HepG2 (cell line): ENCODE results near the gene TMEM79. TPM values are rescaled to one million over a fixed set of nuclear protein-coding genes. Genes with fewer than 3 reads are reported as not detected.
A peak's percentile ranks its signal among the peaks of the same experiment; 100 is the strongest.

Source experiments
- AFF4 ChIP-seq: sonication (generic); formaldehyde crosslinking; IDR thresholded peaks from 2 replicates; pipeline ENCODE4 v1.4.0; 2020; ENCODE audit warnings: missing genetic modification reagents
- AHR ChIP-seq: IDR thresholded peaks from 2 replicates; pipeline ENCODE4 v1.6.1; 2018; ENCODE audit warnings: missing genetic modification reagents, missing compliant biosample characterization
- AKAP8 ChIP-seq: sonication (generic); formaldehyde crosslinking; IDR thresholded peaks from 2 replicates; pipeline ENCODE4 v1.5.1; 2020; ENCODE audit warnings: mild to moderate bottlenecking, missing genetic modification reagents
- ATF7 ChIP-seq, 2 experiments: fragments of 450-650 bp in 1 of 2; sonication (generic) in 1 of 2; formaldehyde crosslinking in 1 of 2; IDR thresholded peaks; 2 replicates each; pipeline versions ENCODE4 v1.4.0 to v1.6.1; 2016 to 2020; ENCODE audit warnings: antibody characterized with exemption in 1 of 2, mild to moderate bottlenecking in 1 of 2, missing genetic modification reagents in 1 of 2
- BATF2 ChIP-seq: sonication (generic); formaldehyde crosslinking; IDR thresholded peaks from 2 replicates; pipeline ENCODE4 v1.8.0; 2022; ENCODE audit warnings: mild to moderate bottlenecking, missing genetic modification reagents, moderate library complexity
- CEBPG ChIP-seq: IDR thresholded peaks from 2 replicates; pipeline ENCODE4 v1.6.1; 2016
- DNMT1 ChIP-seq: sonication (generic); formaldehyde crosslinking; IDR thresholded peaks from 2 replicates; pipeline ENCODE4 v1.5.1; 2020; ENCODE audit warnings: mild to moderate bottlenecking, missing genetic modification reagents
- ESRRA ChIP-seq: sonication (generic); formaldehyde crosslinking; IDR thresholded peaks from 2 replicates; pipeline ENCODE4 v1.5.1; 2020; ENCODE audit warnings: mild to moderate bottlenecking, low read depth, missing genetic modification reagents
- FOXC1 ChIP-seq: sonication (generic); formaldehyde crosslinking; IDR thresholded peaks from 2 replicates; pipeline ENCODE4 v1.8.0; 2022; ENCODE audit warnings: mild to moderate bottlenecking, missing genetic modification reagents, borderline replicate concordance
- REPIN1 ChIP-seq: sonication (generic); formaldehyde crosslinking; IDR thresholded peaks from 2 replicates; pipeline ENCODE4 v1.8.0; 2022; ENCODE audit warnings: missing genetic modification reagents, low read depth, mild to moderate bottlenecking, borderline replicate concordance
- SATB2 ChIP-seq: sonication (generic); formaldehyde crosslinking; IDR thresholded peaks from 2 replicates; pipeline ENCODE4 v1.5.0; 2020; ENCODE audit warnings: missing genetic modification reagents
- SKI ChIP-seq: fragments of 450-650 bp; IDR thresholded peaks from one replicate; pipeline ENCODE4 v1.6.1; 2018; ENCODE audit warnings: mild to moderate bottlenecking; ENCODE audit not compliant: partially characterized antibody
- TFDP2 ChIP-seq: sonication (generic); formaldehyde crosslinking; IDR thresholded peaks from 2 replicates; pipeline ENCODE4 v1.4.0; 2020; ENCODE audit warnings: missing genetic modification reagents
- YEATS2 ChIP-seq: sonication (generic); formaldehyde crosslinking; IDR thresholded peaks from 2 replicates; pipeline ENCODE4 v1.4.0; 2020; ENCODE audit warnings: missing genetic modification reagents, borderline replicate concordance
- ZBTB8A ChIP-seq: sonication (generic); formaldehyde crosslinking; IDR thresholded peaks from 2 replicates; pipeline ENCODE4 v1.4.0; 2020; ENCODE audit warnings: mild to moderate bottlenecking, low read depth, missing genetic modification reagents, borderline replicate concordance
- ZEB1 ChIP-seq: IDR thresholded peaks from 2 replicates; pipeline ENCODE4 v1.6.1; 2012; ENCODE audit warnings: mild to moderate bottlenecking, low read depth, inconsistent platforms; ENCODE audit not compliant: insufficient replicate concordance
- ZFAT ChIP-seq: sonication (generic); formaldehyde crosslinking; conservative IDR thresholded peaks from 2 replicates; pipeline ENCODE4 v1.8.1; 2023; ENCODE audit warnings: missing genetic modification reagents, inconsistent platforms
- ZNF292 ChIP-seq: sonication (generic); formaldehyde crosslinking; IDR thresholded peaks from 2 replicates; pipeline ENCODE4 v1.8.1; 2022; ENCODE audit warnings: mild to moderate bottlenecking, low read depth, missing genetic modification reagents, borderline replicate concordance
- ZNF350 ChIP-seq: sonication (generic); formaldehyde crosslinking; IDR thresholded peaks from 2 replicates; pipeline ENCODE4 v1.4.0; 2020; ENCODE audit warnings: mild to moderate bottlenecking, low read depth, missing genetic modification reagents, borderline replicate concordance
- ZNF446 ChIP-seq: sonication (generic); formaldehyde crosslinking; IDR thresholded peaks from 2 replicates; pipeline ENCODE4 v1.5.0; 2020; ENCODE audit warnings: mild to moderate bottlenecking, missing genetic modification reagents
- ZNF607 ChIP-seq: sonication (generic); formaldehyde crosslinking; IDR thresholded peaks from 2 replicates; pipeline ENCODE4 v1.5.1; 2020; ENCODE audit warnings: missing genetic modification reagents, mild to moderate bottlenecking, borderline replicate concordance
- ZNF660 ChIP-seq: sonication (generic); formaldehyde crosslinking; IDR thresholded peaks from 2 replicates; pipeline ENCODE4 v1.5.1; 2020; ENCODE audit warnings: mild to moderate bottlenecking, low read depth, missing genetic modification reagents, borderline replicate concordance
- ZNF816 ChIP-seq: sonication (generic); formaldehyde crosslinking; IDR thresholded peaks from 2 replicates; pipeline ENCODE4 v1.8.0; 2022; ENCODE audit warnings: missing genetic modification reagents, mild to moderate bottlenecking, borderline replicate concordance
- ZSCAN21 ChIP-seq: sonication (generic); formaldehyde crosslinking; IDR thresholded peaks from 2 replicates; pipeline ENCODE4 v1.8.0; 2022; ENCODE audit warnings: mild to moderate bottlenecking, missing genetic modification reagents, moderate library complexity, borderline replicate concordance
- polyA plus RNA-seq, 8 experiments: library from polyadenylated mRNA; depleted of rRNA in 3 of 8; stranded (reverse) in 7 of 8; unstranded in 1 of 8; fragments of >200 nt; fragmentation: Illumina TruSeq in 4 of 8; extraction: Trizol in 4 of 8; gene quantifications; 2 replicates each; pipeline versions ENCODE4 v1.2.1 to v1.2.3, GENCODE V29; 2011 to 2016; ENCODE audit warnings: low read depth in 4 of 8, missing spikeins in 1 of 8, mixed read lengths in 1 of 8; ENCODE audit not compliant: insufficient read depth in 1 of 8
- total RNA-seq, 5 experiments: library from RNA; depleted of rRNA; stranded (reverse); fragments of >200 nt; fragmentation: Illumina TruSeq; extraction: Trizol; gene quantifications; 2 replicates each; pipeline ENCODE4 v1.2.3, GENCODE V29; 2016; ENCODE audit warnings: low read depth in 1 of 5

The TMEM79 gene
- total and polyA plus RNA-seq, 2 of the 13 experiments (the other 11 are each of a cell fraction or from before 2014, with no cell fraction given): 1.2 to 1.9 TPM

- peak; percentile 16 for TF ChIP-seq SKI
- TF ChIP-seq ZNF446 (CRISPR knock-in tag): no peak
- no peak for TF ChIP-seq ZFAT
- peak; percentile 78; the same call in 1 of the 2 replicates for TF ChIP-seq ZNF607 (CRISPR knock-in tag)
- TF ChIP-seq AFF4 (CRISPR knock-in tag): no peak
- TF ChIP-seq FOXC1 (CRISPR knock-in tag): no peak
- TF ChIP-seq ESRRA: no peak
- peak; percentile 20 for TF ChIP-seq CEBPG (CRISPR knock-in tag)
- TF ChIP-seq AHR (CRISPR knock-in tag): 0 out of 2 replicates have a peak, but pooled peaks have one; percentile 45
- TF ChIP-seq AKAP8 (CRISPR knock-in tag): no peak
- no peak for TF ChIP-seq ZBTB8A (CRISPR knock-in tag)
- peak; percentile 89; the same call in 1 of the 2 replicates for TF ChIP-seq YEATS2 (CRISPR knock-in tag)
- no peak for TF ChIP-seq ZEB1
- TF ChIP-seq ZSCAN21 (CRISPR knock-in tag): peak; percentile 85
- TF ChIP-seq ZNF816 (CRISPR knock-in tag): no peak
- no peak for TF ChIP-seq ATF7 (IDR thresholded peaks at IDR 0.05)
- no peak for TF ChIP-seq ATF7 (CRISPR knock-in tag; IDR thresholded peaks at IDR 0.05)
- 0 out of 2 replicates have a peak, but pooled peaks have one; percentile 8 for TF ChIP-seq ZNF660 (CRISPR knock-in tag)
- TF ChIP-seq REPIN1: peak; percentile 64; the same call in 1 of the 2 replicates
- TF ChIP-seq ZNF292 (CRISPR knock-in tag): no peak
- no peak for TF ChIP-seq BATF2 (CRISPR knock-in tag)
- TF ChIP-seq ZNF350 (CRISPR knock-in tag): peak; percentile 61; the same call in 1 of the 2 replicates
- TF ChIP-seq SATB2 (CRISPR knock-in tag): no peak
- TF ChIP-seq TFDP2: no peak
- TF ChIP-seq DNMT1: no peak
Measured at GRCh38 chr1:156338180-156338976, 54.3 kb downstream of the TMEM79 start, which contains the start of the genes CCT3 and TSACC (continued).
